NCI-H2196 treated with DMSO at 0.1 percent for 48 hours (cell line): ENCODE results near the gene MACROD2.

Experiments used
- DNase-seq: peaks from one replicate; lab custom pipeline; 2025; ENCODE audit not compliant: unreplicated experiment; lab: John Stamatoyannopoulos, UW

The MACROD2 gene

DNA sequence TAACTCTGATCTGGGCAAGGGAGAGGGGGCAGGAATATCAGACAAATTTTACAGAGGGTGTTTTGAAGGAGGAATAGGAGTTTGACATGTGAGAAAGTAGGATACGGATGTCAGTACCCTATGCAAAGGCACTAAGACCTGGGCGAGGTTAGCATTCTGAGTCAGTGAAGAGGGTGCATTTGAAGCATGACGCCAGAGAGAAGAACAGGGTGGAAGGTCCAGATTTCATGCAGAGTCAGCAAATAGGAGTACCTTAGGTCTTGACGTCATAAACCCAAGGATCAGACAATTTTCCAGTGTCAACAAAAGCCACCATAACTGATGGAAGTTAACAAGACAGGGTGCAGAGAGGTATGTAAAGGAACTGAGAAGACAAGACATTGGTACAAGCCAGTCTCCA is 1738.7 kb downstream of the MACROD2 start:
- DNase-seq, result no peak

DNA sequence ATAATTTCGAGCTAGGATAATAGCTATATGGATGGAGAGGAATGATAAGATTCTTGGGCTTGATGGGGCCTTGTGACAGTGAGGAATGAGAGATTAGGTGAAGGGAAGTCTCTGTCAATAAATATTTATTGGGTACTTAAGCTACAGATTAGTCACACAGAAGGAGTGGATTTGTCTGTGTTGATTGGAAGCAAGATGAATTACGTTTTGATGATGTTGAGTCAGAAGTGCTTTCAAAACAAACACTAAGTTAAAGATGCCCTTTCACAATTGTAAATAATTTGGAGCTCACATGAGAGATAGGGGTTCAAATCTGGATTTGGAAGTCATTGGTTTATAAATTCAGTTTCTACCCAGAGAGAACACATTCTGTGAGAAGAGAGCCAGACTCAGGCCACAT is 1743.7 kb downstream of the MACROD2 start:
- DNase-seq, result no peak

DNA sequence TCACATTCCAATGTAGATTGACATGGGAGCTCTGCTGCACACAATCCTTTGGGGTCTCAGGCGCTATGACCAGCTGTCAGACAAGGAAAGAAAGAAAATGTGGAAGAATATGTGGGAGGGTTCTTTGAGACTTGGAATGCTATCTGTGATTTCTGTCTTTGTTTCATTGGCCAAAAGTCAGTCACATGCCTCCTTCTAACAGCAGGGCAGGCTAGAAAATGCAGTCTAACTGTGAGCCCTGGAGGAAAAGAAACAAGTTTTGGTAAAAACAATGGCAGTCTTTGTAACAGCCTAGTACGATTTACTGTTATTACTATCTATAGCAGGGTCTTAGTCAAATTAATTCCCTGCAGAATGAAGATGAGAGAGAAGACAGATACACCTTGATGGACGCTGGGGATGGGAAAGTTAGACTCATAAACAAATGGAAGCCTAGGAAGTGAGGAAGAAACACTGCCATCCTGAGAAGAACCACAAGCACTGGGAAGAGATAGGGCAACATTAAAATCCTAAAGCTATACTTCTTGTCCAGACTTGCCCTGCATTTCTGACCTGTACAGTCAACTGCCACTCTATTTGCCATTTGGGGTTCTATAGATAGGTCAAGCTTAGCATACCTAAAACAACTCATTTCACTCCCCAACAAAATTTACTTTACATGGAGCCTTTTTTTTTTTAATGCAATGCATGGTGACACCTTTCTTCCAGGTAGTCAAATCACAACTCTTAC is 1744.9 kb downstream of the MACROD2 start:
- DNase-seq, result no peak

DNA sequence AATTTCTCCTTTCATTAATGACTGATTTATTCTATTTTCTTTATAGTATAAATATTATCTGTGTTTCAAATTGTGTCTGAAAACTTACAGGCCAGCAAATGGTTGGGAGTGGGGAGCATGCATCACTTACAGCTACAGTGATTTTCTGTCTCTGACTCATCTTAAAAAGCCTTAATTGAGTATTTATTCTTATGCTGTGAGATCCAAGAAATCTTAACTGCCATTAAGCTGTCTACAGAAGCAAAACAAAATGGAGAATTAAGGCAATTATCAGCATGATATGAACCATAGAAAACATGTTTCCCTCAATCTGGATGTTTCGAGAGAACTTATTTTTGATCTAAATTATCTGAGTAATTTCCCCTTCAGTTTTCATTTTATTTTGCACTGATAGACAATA is 1746.8 kb downstream of the MACROD2 start:
- DNase-seq, result no peak

DNA sequence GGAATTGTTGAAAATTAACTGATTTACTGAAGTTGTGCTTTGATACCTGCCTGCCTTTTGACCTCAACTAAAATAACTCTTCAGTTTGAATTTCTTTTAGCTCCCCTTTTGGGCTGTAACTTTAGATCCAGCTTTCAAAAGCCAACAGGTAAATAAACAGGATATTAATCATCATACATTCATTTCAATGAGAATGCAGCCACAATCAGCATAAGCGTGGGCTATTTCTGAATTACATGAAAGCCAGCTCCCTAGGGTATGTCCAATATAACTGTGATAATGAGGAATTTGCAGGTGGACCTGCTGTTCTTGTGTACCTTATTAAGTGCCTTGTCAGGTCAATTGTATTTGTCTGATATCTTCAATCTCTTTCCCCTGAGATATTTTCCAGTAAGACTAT is 1747.3 kb downstream of the MACROD2 start:
- DNase-seq, result no peak

DNA sequence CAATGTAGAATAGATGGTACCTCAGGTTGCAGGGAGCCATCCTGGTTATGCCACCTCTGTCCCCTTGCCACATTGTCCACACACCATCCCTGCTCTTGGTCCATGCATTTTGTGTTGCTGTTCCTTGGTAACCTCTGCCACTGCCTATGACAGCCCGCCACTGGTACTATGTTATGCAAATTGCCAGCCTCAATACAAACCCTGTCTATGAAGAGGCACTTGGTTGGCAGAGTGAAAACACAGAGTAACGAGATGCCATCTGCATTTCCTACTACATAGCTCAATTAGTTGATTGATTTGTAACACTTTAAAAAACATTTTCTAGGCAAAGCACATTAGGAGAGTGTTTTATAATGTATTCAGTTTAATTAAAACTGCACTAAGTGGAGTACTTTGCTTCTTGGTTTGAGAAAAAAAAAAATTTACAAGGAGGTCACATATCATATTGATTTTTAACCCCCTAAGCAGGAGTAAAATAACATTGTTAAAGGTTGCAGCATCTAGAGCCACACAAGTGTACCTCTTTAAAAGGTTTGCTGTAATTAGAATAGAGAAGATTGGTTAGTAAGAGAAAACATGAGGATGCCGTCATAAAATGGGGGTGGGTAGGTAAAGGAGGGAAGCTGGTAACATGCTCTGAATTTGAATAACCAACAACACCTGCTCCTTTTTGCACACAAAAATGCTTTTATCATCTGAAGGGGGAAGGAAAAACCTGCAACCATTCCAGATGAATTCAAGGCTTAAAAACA is 1760.9 kb downstream of the MACROD2 start:
- DNase-seq, result no peak

DNA sequence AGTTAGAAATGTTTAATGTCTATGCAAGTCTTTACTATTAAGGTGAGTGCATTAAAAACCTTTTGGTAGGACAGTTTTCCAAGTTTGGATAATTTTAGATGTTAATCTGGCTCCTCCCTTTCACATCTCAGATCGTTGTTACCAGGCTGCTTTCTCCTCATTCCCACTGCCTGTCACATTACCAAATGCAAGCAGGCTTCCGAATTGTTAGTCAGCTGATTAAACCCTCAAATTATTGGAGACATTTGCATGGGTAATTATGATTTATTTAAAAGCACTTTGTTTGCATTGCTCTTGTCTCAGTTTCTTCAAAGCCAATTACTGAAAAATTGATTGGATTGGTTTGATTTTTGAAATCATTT is 1761.4 kb downstream of the MACROD2 start:
- no peak for DNase-seq

DNA sequence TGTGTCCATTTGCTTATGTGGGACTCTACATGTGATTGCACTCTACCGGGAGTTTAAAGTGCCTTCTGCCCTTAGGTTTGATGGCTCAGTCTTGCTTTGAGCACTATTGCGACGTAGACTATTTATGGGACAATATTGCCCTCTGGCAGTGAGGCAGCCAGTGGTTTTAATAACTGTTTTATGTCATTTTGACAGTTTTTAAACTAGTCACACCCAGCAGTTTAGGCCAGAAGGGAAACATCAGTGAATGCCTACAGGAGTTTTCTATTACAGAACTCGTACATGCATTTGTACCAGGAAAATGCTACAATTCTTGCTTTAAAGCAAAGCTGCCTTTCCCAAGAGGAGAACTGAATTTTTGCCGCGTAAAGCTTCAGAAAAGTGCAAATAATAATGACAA is 1764.3 kb downstream of the MACROD2 start:
- no peak for DNase-seq

DNA sequence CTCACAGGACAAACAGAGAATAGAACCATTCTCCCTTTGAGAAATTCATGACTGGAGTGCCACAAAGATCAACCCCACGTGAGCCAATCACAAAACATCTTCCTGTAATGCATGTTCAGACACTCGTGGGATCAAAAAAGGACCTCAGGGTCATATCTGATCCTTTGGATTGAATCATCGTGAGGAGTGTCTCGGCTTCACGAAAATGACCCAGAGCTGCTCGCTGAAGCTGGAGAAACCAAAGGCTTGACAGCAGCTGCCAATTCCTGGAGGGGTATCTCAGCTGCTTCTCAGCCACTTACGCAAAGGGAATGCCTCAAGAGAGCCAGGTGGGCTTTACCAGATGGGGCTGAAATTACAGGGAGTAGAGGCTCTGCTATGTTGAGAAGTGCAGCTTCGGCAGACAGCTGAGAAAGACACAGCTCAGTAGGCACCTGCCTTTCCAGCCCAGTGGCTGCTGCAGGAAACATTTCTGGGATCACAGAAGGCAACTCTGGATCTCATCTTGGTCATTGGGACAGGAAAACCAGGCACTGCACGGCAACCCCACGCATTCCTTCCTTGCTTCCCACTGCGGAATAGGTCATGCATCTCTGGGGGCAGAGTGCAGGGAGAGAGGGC is 1764.8 kb downstream of the MACROD2 start:
- no peak for DNase-seq

DNA sequence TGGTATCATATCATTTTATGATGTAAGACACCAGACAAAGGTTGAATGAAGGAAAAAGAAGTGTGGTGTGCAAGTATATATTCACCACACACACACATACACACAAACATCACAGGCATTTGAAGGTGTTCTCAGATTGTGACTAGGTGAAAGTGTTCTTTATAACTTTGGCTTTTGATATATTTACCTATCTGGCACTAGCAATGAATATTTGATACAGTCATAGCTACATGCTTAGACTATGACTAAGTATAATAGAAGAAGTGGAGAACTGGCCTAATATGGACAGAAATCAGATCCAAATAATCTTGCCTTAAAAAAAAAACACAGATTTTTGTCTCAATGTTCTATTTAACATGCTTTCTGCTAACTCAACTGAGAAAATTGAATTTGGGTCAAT is 1768.0 kb downstream of the MACROD2 start:
- DNase-seq, result no peak

DNA sequence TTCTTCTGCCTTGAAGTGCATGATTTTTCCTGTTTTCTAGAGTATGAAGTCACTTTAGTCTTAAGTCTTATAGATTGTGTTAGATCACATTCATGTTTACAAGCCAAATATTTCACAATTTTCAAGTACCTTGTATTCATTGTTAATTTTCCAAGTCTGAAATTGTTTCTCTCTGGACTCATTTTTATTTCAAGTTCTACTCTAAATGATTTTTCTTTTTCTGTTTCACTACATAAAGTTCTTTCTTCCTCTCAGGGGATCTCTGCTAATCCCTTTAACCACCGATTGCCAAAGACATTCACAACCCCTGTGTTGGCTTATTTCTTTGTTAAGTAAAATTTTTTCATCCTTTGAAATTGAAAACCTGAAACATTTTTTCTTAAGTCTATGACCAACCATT is 1772.3 kb downstream of the MACROD2 start:
- DNase-seq, result no peak

DNA sequence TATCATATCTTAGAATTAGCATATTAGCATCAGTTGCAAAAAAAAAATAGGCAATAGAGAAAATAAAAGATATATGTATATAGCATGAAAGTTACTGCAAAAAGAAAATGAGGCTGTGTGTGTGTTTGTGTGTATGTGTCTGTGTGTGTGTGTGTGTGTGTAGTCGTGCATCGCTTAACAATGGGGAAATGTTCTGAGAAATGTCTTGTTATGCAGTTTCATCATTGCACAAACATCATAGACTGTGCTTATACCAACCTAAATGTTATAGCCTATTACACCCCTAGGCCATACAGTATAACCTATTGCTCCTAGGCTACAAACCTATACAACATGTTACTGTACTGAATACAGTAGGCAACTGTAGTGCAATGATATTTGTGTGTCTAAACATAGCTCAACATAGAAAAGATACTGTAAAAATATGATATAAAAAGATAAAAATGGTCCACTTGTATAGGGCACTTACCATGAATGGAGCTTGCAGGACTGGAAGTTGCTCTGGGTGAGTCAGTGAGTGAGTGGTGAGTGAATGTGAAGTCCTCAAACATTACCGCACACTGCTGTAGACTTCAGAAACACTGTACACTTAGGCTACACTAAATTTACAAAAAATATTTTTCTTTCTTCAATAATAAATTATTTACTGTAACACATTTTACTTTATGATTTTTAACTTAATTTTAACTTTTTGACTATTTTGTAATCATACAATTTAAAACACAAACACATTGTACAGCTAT is 1772.9 kb downstream of the MACROD2 start:
- DNase-seq, result no peak

DNA sequence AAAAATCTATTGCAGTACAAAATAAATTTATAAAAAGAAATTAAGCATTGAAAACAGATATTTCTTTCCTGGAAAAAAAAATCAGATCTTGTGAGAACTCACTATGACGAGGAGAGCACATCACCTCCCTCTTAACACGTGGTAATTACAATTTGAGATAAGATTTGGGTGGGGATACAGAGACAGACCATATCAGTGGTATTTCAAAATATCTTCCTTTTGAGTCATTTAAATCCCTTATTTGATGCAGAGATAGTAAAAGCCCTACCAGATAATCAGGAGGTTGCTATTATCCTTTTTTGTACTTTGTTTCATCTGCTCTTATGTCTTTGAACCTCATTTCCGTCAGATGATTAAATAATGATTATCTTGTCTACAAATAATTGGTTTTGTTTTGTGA is 1777.5 kb downstream of the MACROD2 start:
- DNase-seq, result no peak

DNA sequence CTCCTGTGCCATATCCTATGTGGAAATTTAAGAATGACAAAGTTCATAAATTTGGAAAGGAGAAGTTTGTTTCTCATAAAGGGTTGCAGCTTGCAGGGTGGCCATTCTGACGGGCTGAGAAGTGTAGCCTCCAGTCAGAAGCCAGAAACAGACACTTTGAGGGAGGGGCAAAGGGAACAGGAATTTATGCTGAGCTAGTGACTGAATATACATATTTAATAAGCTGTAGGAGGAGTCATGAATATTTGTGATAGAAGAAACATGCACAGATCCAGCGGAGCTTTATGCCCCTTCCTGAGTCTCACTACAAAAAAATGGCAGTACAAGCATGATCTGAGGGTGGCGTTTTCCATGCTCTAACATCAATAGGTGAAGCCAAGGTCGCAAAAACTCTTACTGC is 1779.6 kb downstream of the MACROD2 start:
- DNase-seq, result no peak

DNA sequence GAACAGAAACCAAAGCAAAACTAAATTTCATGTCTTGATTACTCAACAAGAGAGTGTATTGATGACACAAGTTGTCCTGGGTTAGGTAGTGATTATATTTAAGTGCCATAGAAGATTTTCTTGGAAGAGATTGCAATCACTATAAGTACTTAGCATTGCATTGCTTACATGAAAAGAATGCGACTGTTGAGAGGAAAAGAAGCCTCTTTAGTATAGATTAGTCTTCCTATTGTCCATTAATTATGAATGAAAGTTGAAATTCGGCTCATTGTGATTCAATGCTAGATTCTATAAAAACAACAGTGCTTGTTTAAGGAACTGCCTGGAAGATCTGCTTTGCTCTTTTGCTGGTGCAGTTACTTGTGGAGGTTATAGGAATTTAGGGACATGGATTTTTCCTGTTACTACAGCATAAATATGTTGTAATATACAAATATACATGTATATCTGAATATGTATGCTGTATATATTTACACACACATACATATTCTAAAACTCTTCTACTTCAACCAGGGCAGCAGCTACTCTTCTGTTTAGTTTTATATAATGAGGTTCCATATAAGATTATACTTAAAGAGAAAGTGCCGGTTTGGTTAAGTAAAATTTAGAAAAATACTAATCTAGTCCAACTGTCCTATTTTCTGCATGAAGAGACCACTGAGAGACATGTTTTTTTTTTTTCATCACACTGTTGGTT is 1781.6 kb downstream of the MACROD2 start:
- DNase-seq, result no peak

DNA sequence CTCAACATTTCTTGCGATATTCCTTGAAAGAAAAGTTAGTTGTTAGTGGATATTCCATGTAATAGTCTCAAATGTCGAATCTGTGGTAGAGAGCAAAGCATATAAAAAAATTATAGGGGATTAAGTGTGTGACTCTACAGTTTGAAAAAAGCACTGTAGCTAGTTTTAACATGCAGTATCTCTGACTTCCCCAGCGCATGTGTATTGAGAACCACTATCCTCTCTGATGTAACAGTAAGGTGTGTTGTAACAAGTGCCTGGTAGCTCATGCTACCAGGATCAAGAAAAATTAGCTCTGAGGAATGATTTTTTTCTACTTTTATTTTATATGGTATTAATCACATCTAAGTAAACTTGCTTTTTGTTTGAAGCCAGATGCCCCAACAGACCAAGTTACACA is 1788.7 kb downstream of the MACROD2 start:
- DNase-seq, result no peak

DNA sequence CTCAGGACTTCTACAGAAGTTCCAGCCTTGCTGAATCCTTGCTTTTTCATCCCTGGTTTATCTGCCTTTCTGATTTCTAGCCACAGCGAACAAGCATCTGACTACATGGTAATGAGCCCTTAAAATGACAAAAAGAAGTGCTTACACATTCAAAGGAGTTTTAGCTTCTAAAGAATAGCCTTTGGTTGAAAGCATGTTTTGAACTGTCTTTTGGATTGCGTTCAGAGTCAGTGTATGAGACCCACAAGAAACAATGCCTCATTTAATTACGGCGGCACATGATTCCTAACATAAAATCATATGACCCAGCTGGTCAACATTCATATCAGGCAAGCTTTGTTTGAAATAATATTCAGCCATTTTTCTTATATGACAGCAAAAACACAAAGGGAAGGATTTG is 1793.8 kb downstream of the MACROD2 start:
- no peak for DNase-seq

DNA sequence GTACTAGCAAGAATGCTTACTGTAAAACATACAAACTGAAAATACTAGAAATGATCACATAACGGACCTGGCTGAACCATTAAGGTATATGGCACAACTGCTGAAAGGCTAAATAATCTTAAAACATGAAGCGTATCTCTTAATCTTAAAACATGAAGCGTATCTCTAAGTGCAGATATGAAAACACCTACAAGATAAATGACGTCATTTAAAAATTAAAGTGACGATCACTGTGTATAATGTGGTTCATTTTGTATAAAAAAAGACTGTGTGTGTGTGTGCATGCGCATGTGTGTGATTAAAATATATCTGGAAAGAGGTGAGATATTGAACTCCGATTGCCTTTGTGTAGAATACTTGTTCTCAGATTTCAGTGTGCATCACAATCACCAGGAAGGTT is 1797.5 kb downstream of the MACROD2 start:
- DNase-seq, result no peak

DNA sequence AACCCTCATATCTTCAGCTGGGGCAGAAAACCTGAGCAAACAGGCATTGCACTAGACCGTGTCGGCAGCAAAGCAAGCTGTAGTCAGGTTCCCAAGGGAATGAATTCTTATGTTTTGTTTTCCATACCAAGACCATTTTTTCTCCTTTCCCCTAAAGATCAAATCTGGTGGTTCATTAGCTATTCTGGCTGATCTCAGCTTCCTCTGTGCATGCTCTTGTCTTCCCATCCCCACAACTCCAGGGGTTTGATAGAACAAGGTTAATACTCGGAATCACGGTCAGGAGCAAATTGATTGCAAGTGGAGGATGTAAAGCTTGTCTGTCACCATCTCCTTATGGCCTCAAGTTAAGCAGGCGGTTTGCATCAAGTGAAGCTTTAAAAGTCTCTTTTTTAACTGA is 1799.1 kb downstream of the MACROD2 start:
- no peak for DNase-seq

DNA sequence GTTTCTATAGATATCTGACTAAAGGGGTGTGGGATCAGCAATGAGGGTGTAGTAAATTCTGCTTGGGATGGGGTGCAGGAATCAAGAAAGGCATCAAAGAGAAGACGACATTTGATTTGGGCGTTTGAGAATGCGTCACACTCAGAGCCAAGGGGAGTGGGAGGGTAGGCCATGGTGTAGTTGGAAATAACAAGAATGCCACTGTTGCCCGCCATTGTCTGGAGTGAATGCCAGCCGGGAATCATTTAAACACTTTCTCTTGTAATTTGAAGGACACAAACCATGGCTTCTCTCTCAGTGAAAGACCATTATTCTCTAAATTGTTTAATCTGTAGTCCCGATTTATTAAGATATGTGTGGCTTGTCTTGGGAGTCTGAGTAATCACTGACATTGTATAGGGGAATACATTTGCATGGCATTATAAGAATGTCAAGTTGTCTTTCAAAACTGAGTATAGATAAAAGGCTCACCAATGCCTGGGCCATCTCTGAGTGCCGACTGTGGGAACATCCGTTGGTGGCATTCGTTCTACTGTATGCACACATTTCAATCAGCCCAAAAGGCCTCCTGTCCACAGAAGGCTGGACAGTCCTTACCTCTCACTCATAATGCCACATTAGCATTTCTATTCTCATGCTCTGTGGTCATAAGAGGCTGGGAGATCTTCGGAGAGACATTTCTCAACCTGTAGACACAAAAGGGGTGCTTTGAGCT is 1800.1 kb downstream of the MACROD2 start:
- no peak for DNase-seq
